ENCODE data around the gene CSE1L.
"Not testable (repeated sequence)": the region's sequence is repeated elsewhere in the genome, so short reads cannot be mapped to it uniquely, and the experiment has no call there.

The CSE1L gene

GRCh38 chr20:49078310-49078709 is 32.2 kb downstream of the CSE1L start:
- DNase-seq (ENCODE audit: low spot score), result no peak
- no peak for TF ChIP-seq CTCF (IDR thresholded peaks at IDR 0.05; ENCODE audit: extremely low read depth, missing control alignments)

- DNase-seq (ENCODE audit: low spot score), result not testable (repeated sequence)
Measured at GRCh38 chr20:49082295-49082694, 36.2 kb downstream of the CSE1L start.

GRCh38 chr20:49091104-49091503 is 45.0 kb downstream of the CSE1L start:
- no peak for TF ChIP-seq CTCF (IDR thresholded peaks at IDR 0.05; ENCODE audit: extremely low read depth, missing control alignments)
- DNase-seq (ENCODE audit: low spot score), result no peak

- no peak for DNase-seq (ENCODE audit: low spot score)
- no peak for TF ChIP-seq CTCF (IDR thresholded peaks at IDR 0.05; ENCODE audit: extremely low read depth, missing control alignments)
Measured at GRCh38 chr20:49091762-49092161, 45.6 kb downstream of the CSE1L start.

GRCh38 chr20:49096203-49096730 is 50.2 kb downstream of the CSE1L start:
- no peak for TF ChIP-seq CTCF (IDR thresholded peaks at IDR 0.05; ENCODE audit: extremely low read depth, missing control alignments)
- no peak for DNase-seq (ENCODE audit: low spot score)

GRCh38 chr20:49097159-49097558 is 51.0 kb downstream of the CSE1L start:
- no peak for TF ChIP-seq CTCF (IDR thresholded peaks at IDR 0.05; ENCODE audit: extremely low read depth, missing control alignments)

GRCh38 chr20:49098136-49098535 is 52.0 kb downstream of the CSE1L start:
- TF ChIP-seq CTCF (IDR thresholded peaks at IDR 0.05; ENCODE audit: extremely low read depth, missing control alignments), result no peak
- no peak for DNase-seq (ENCODE audit: low spot score)

More at GRCh38 chr20:49097159-49097558, 51.0 kb downstream of the CSE1L start:
- DNase-seq (ENCODE audit: low spot score), result no peak

- no peak for TF ChIP-seq CTCF (IDR thresholded peaks at IDR 0.05; ENCODE audit: extremely low read depth, missing control alignments)
- DNase-seq (ENCODE audit: low spot score), result no peak
Measured at GRCh38 chr20:49099011-49099410, 52.9 kb downstream of the CSE1L start.

- not testable (repeated sequence) for DNase-seq (ENCODE audit: low spot score)
Measured at GRCh38 chr20:49100292-49100691, 54.2 kb downstream of the CSE1L start.
